Thymus (tissue), 11 donors: ENCODE data around the gene PCNX3. TPM values are rescaled to one million over a fixed set of nuclear protein-coding genes. Genes with fewer than 3 reads are reported as not detected.
A peak's percentile ranks its signal among the peaks of the same experiment; 100 is the strongest.

ENCODE experiments used
- DNase-seq, 9 donors: peaks; one replicate each; pipeline ENCODE4 v3.0.0-alpha.2; 2013; ENCODE audit warnings: low spot score in 9 of 9, low read depth in 6 of 9, missing footprints in 1 of 9
- H3K27ac ChIP-seq, 2 donors: one replicate each; pipeline ENCODE4 v1.5.1; 2013; ENCODE audit warnings: control low read depth in 1 of 2, low read depth in 1 of 2, low read length in 1 of 2, mild to moderate bottlenecking in 1 of 2, moderate library complexity in 1 of 2
- H3K27me3 ChIP-seq, 2 donors: one replicate each; pipeline ENCODE4 v1.5.1; 2013; ENCODE audit warnings: low read length in 1 of 2; ENCODE audit not compliant: control insufficient read depth in 2 of 2, insufficient read depth in 1 of 2
- H3K36me3 ChIP-seq, 2 donors: one replicate each; pipeline ENCODE4 v1.5.1; 2013; ENCODE audit warnings: low read length in 1 of 2, mild to moderate bottlenecking in 1 of 2, moderate library complexity in 1 of 2; ENCODE audit not compliant: control insufficient read depth in 2 of 2, insufficient read depth in 2 of 2
- H3K4me1 ChIP-seq, 2 donors: one replicate each; pipeline ENCODE4 v1.5.1; 2013; ENCODE audit warnings: low read length in 2 of 2; ENCODE audit not compliant: control insufficient read depth in 2 of 2, insufficient read depth in 2 of 2
- H3K4me3 ChIP-seq, 2 donors: one replicate each; pipeline ENCODE4 v1.5.1; 2013; ENCODE audit warnings: low read length in 2 of 2, control low read depth in 1 of 2, mild to moderate bottlenecking in 1 of 2
- H3K9me3 ChIP-seq, 2 donors: one replicate each; pipeline ENCODE4 v1.5.1; 2013; ENCODE audit warnings: low read length in 1 of 2, mild to moderate bottlenecking in 1 of 2; ENCODE audit not compliant: control insufficient read depth in 2 of 2, insufficient read depth in 1 of 2
- WGBS: extraction: QIAGEN DNeasy Blood & Tissue Kit; methylation state at CpG from one replicate; pipeline ENCODE4 v1.1.7; 2013; 5-methylcytosine and 5-hydroxymethylcytosine counted together
- polyA plus RNA-seq: library from polyadenylated mRNA; stranded (reverse); fragments of 200-250 nt; gene quantifications from one replicate; pipeline ENCODE4 v1.2.3, GENCODE V29; 2013
- total RNA-seq: library from RNA; stranded (reverse); fragments of 120-200 nt; gene quantifications from one replicate; pipeline ENCODE4 v1.2.4, GENCODE V29; 2013
- donor health status: healthy.

Gene PCNX3
- total and polyA plus RNA-seq, 2 donors, result 7.4 to 23.4 TPM

- DNase-seq, result no peak
- H3K36me3 ChIP-seq, result peaks cover 51 to 61% of the 10 kb centered on the region in 2 donors
- 2% methylated on average over 50 of the region's 50 CpGs for WGBS
- peak overlapping the region; percentile 86 to 87 for H3K4me3 ChIP-seq
- H3K27ac ChIP-seq, result peak overlapping the region; percentile 94 to 97
- H3K4me1 ChIP-seq, result peaks cover 32 to 43% of the 10 kb centered on the region in 2 donors
- H3K9me3 ChIP-seq, result peaks cover 0 to 3% of the 10 kb centered on the region in 2 donors
- no peaks in the 10 kb centered on the region for H3K27me3 ChIP-seq
Observed at GRCh38 chr11:65615950-65616574, 486 bp downstream of the PCNX3 start.

GRCh38 chr11:65616575-65617001 is 1.0 kb downstream of the PCNX3 start:
- Histone ChIP-seq H3K4me1 (peaks cover 29 to 38% of the 10 kb centered on the region in 2 donors), H3K4me3 (peak overlapping the region; percentile 86 to 87), H3K27ac (peak overlapping the region in 1 of 2 donors; percentile 53), H3K9me3 (peaks cover 0 to 3% of the 10 kb centered on the region in 2 donors), H3K36me3 (peaks cover 56 to 62% of the 10 kb centered on the region in 2 donors), H3K27me3 (no peaks in the 10 kb centered on the region)
- no peak for DNase-seq
- WGBS, result 82% methylated on average over 10 of the region's 10 CpGs

GRCh38 chr11:65617136-65617850 is 1.7 kb downstream of the PCNX3 start:
- peak overlapping the region in 1 of 2 donors; percentile 86 for H3K4me3 ChIP-seq
- peaks cover 62% of the 10 kb centered on the region in 2 donors for H3K36me3 ChIP-seq
- peaks cover 0 to 3% of the 10 kb centered on the region in 2 donors for H3K9me3 ChIP-seq
- no peak overlapping the region for H3K27ac ChIP-seq
- H3K4me1 ChIP-seq, result peaks cover 23 to 31% of the 10 kb centered on the region in 2 donors
- no peaks in the 10 kb centered on the region for H3K27me3 ChIP-seq
- no peak for DNase-seq
- WGBS, result 95% methylated on average over 17 of the region's 17 CpGs

GRCh38 chr11:65617990-65618751 is 2.6 kb downstream of the PCNX3 start:
- H3K27ac ChIP-seq, result no peak overlapping the region
- no peaks in the 10 kb centered on the region for H3K27me3 ChIP-seq
- peaks cover 60 to 61% of the 10 kb centered on the region in 2 donors for H3K36me3 ChIP-seq
- no peak overlapping the region for H3K4me3 ChIP-seq
- H3K9me3 ChIP-seq, result peaks cover 0 to 3% of the 10 kb centered on the region in 2 donors
- no peak for DNase-seq
- peaks cover 14 to 22% of the 10 kb centered on the region in 2 donors for H3K4me1 ChIP-seq
- 97% methylated on average over 33 of the region's 33 CpGs for WGBS

- H3K4me1 ChIP-seq, result peaks cover 11 to 17% of the 10 kb centered on the region in 2 donors
- no peak for DNase-seq
- H3K36me3 ChIP-seq, result peaks cover 66 to 67% of the 10 kb centered on the region in 2 donors
- WGBS, result 98% methylated on average over 14 of the region's 14 CpGs
- no peak overlapping the region for H3K4me3 ChIP-seq
- H3K27ac ChIP-seq, result no peak overlapping the region
- peaks cover 0 to 3% of the 10 kb centered on the region in 2 donors for H3K9me3 ChIP-seq
- no peaks in the 10 kb centered on the region for H3K27me3 ChIP-seq
Observed at GRCh38 chr11:65618763-65619162, 3.2 kb downstream of the PCNX3 start.

- Histone ChIP-seq H3K36me3 (peaks cover 73% of the 10 kb centered on the region in 2 donors), H3K4me1 (peaks cover 11 to 16% of the 10 kb centered on the region in 2 donors), H3K27ac (no peak overlapping the region), H3K9me3 (no peaks in the 10 kb centered on the region), H3K27me3 (no peaks in the 10 kb centered on the region), H3K4me3 (no peak overlapping the region)
- WGBS, result 97% methylated on average over 29 of the region's 29 CpGs
- DNase-seq, result no peak
Observed at GRCh38 chr11:65619281-65619928, 3.8 kb downstream of the PCNX3 start.

GRCh38 chr11:65620666-65621065 is 5.1 kb downstream of the PCNX3 start:
- no peaks in the 10 kb centered on the region for H3K27me3 ChIP-seq
- H3K36me3 ChIP-seq, result peaks cover 85 to 86% of the 10 kb centered on the region in 2 donors
- H3K27ac ChIP-seq, result no peak overlapping the region
- H3K9me3 ChIP-seq, result no peaks in the 10 kb centered on the region
- H3K4me1 ChIP-seq, result peaks cover 11 to 12% of the 10 kb centered on the region in 2 donors
- no peak overlapping the region for H3K4me3 ChIP-seq
- DNase-seq, result no peak
- 98% methylated on average over 19 of the region's 19 CpGs for WGBS

- Histone ChIP-seq H3K9me3 (no peaks in the 10 kb centered on the region), H3K27ac (no peak overlapping the region), H3K4me3 (no peak overlapping the region), H3K4me1 (peaks cover 8% of the 10 kb centered on the region in 2 donors), H3K36me3 (peaks cover 93 to 94% of the 10 kb centered on the region in 2 donors), H3K27me3 (no peaks in the 10 kb centered on the region)
- no peak for DNase-seq
- WGBS, result 99% methylated on average over 14 of the region's 14 CpGs
Observed at GRCh38 chr11:65621460-65621859, 5.9 kb downstream of the PCNX3 start.
